Astrocyte of the spinal cord (primary cell): ENCODE data around the gene ZNF106.

Experiments used
- DNase-seq: peaks from one replicate; pipeline ENCODE4 v3.0.0; 2011; ENCODE audit warnings: low read depth, low spot score
- H3K4me3 ChIP-seq: 2 replicates; pipeline ENCODE4 v1.5.1; 2011; ENCODE audit warnings: low read depth, mild to moderate bottlenecking, low read length, moderate library complexity
- in situ Hi-C: cut with HindIII; loops from 2 replicates; pipeline ENCODE4 v1.10.0; 2017; ENCODE audit warnings: low sequenced_read_pairs
- TF ChIP-seq, protein P1 (sequence below): IDR thresholded peaks from 2 replicates; pipeline ENCODE4 v1.5.1; 2012; ENCODE audit warnings: low read depth, mild to moderate bottlenecking, low read length, inconsistent platforms

ZNF106 gene

DNA sequence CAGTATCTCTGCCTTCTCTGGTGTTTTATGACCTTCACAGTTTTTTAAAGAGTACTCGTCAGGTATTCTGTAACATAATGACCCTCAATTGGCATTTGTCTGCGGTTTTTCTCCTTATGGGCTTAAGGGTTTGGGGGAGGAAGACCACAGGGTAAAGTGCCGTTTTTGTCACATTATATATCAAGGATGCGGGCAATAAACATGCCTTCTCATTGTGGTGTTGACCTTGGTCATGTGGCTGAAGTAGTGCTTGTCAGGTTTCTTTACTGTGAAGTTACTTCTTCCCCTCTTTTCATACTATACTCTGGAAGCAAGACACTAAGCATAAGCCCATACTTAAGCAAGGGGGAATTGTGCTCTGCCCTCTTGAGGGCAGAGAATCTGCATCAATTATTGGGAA is 115.0 kb downstream of the ZNF106 start:
- TF ChIP-seq, protein P1, sequence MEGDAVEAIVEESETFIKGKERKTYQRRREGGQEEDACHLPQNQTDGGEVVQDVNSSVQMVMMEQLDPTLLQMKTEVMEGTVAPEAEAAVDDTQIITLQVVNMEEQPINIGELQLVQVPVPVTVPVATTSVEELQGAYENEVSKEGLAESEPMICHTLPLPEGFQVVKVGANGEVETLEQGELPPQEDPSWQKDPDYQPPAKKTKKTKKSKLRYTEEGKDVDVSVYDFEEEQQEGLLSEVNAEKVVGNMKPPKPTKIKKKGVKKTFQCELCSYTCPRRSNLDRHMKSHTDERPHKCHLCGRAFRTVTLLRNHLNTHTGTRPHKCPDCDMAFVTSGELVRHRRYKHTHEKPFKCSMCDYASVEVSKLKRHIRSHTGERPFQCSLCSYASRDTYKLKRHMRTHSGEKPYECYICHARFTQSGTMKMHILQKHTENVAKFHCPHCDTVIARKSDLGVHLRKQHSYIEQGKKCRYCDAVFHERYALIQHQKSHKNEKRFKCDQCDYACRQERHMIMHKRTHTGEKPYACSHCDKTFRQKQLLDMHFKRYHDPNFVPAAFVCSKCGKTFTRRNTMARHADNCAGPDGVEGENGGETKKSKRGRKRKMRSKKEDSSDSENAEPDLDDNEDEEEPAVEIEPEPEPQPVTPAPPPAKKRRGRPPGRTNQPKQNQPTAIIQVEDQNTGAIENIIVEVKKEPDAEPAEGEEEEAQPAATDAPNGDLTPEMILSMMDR: no peak
- in situ Hi-C loops: no loop called here
- DNase-seq: no peak
- H3K4me3 ChIP-seq: no peak overlapping the region

DNA sequence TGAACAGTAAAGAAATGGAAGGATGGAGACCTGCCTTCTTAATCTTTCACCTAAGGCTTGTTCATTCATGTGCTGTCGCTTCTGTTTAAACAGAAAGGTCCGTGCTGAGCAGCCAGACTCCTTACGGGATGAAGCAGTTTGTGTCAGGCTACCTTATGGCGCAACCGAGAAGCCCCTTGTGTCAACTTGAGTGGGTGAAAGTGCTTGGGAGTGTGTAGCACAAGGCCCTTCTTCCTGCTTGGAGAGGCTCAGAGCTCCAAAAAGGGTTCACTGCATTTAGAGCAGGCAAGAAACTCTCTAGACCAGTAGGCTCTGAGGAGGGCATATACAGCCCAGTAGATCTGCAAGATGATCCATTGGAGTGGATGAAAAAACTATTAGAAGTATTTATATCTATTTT is 115.7 kb downstream of the ZNF106 start:
- no peak for DNase-seq
- in situ Hi-C loops: no loop called here
- H3K4me3 ChIP-seq: no peak overlapping the region
- TF ChIP-seq, protein P1: no peak

DNA sequence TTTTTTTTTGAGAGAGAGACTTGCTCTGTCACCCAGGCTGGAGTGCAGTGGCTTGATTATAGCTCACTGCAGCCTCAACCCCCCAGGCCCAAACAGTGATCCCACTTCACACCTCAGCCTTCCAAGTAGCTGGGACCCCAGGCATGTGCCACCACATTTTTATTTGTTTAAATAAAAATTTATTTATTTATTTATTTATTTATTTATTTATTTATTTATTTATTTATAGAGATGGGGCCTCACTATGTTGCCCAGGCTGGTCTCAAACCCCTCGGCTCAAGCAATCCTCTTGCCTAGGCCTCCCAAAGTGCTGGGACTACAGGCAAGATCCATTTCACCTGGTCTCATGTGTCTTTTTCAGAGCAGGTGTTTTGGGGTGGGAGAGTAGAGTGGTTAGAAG is 116.1 kb downstream of the ZNF106 start:
- no peak overlapping the region for H3K4me3 ChIP-seq
- in situ Hi-C loops: no loop called here
- TF ChIP-seq, protein P1: no peak
- no peak for DNase-seq

DNA sequence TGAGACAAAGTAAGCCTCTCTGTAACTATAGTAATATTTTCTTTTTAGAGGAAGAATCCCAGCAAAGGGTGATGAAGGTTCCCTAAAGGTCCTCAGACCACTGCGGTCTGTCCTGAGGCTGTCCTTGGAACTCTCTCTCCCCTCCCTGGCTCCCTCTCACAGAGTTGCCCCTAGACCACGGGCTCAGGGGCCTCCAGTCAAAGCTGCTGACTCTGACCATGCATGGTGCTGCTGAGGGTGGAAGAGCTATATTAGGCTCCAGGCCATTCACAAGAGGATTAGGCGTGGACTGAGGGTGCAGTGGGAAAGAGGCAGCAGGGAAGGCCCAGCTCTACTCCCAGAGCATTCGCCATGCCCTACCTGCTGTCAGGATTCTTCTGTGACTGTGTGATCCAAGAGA is 117.0 kb downstream of the ZNF106 start:
- no peak overlapping the region for H3K4me3 ChIP-seq
- no peak for DNase-seq
- in situ Hi-C loops: no loop called here
- TF ChIP-seq, protein P1: no peak

DNA sequence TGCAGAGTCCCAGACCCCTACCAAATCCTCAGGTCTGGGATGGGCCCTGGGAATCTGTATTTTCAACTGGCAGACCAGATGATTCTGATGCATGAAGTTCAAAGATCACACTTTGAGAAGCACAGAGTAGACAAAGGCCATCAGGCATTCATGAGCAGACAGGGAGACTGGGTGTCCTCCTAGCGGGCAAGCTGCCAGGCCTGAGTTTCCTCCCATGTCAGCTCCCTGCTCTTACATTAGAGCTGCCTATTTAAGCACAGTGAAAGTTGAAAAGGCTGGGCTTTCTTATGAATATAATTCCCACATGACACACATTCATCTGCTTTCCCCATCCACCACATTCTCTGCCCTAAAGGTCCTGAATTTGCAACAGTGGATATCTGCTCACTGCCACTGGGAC is 117.7 kb downstream of the ZNF106 start:
- no peak overlapping the region for H3K4me3 ChIP-seq
- no peak for DNase-seq
- TF ChIP-seq, protein P1: no peak
- in situ Hi-C loops: no loop called here

DNA sequence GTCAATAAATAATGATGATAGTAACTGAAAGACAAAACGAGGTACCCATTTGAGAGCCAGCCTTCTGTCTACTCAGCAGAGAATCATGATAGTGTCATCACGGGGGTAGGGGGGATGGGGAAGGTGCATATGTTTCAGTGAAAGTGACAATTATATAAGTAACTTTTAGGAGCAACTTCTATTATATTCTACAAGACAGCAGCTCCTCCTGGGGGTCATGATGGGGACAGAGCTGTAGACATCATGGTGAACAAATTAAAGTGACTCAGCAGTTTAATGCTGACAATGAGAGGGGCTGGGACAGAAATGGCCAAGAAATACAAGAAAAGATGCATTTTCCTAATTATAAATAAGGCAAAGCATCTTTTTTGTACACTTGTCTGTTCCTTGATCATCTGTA is 119.8 kb downstream of the ZNF106 start:
- H3K4me3 ChIP-seq: no peak overlapping the region
- in situ Hi-C loops: no loop called here
- no peak for DNase-seq
- TF ChIP-seq, protein P1: no peak

DNA sequence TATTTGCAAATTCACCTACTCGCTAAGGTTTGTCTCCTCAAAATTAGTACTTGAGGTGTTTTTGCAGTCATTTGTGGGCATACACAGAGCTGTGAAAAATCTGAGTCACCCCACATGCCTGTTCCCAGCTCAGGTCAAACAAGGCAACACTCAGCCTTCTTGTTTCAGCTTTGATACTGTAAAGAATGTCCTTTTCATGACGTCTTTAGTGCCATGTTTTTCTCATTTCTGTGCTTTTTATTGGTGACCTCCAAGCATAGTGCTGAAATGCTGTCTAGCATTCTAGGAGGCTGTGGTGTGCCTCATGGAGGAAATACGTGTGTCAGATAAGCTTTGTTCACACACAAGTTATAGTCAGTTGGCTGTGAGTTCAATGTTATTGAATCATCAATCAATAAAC is 122.8 kb downstream of the ZNF106 start:
- no peak for DNase-seq
- in situ Hi-C loops: no loop called here
- no peak overlapping the region for H3K4me3 ChIP-seq
- TF ChIP-seq, protein P1: no peak
